Measurements from ENCODE around the gene LCAT. TPM values are rescaled to one million over a fixed set of nuclear protein-coding genes. Genes with fewer than 3 reads are reported as not detected.
"Not testable (repeated sequence)": the region's sequence is repeated elsewhere in the genome, so short reads cannot be mapped to it uniquely, and the experiment has no call there.

Gene LCAT
- total and polyA plus RNA-seq, 11 donors: 9.7 to 31.7 (median 18.2) TPM

DNA sequence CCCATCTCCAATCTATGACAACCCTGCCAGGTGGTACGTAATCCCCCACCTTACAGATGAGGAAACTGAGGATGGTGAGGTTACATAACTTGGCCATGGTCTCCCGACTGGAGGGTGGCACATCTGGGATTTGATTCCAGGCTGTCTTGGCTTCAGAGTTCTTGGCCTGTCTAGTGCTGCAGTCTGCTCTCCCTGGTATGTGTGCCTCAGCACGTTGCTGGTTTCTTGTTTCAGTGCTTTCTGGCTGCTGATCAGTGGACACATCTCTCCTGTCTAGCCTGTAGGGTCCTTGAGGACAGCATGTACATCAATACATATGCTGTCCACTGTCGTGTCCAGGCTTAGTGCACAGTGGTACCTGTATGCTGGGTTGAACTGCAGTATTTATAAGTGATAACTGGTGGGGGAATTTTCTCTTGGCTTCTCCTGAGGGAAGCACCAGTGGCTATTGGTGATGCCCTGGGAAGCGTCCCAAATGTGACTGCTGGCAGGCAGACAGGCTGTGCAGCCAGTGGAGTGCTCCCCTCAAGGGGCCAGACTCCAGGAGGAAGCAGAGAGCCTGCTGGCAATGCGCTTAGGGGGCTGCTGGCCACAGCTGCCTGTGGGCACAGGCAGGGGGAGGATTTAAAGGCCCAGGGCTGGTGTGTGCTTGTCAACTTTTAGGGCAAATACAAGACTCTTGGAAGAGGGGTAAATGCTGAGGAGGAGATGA is 26.6 kb downstream of the LCAT start:
- peak; percentile 63 to 85 (median 76) for DNase-seq
- no peaks in the 10 kb centered on the region for H3K9me3 ChIP-seq
- peak; percentile 79 to 89 (median 84) for ATAC-seq
- no peak overlapping the region for H3K4me3 ChIP-seq
- no peaks in the 10 kb centered on the region for H3K27me3 ChIP-seq
- H3K27ac ChIP-seq: peak overlapping the region in 11 of 12 donors; percentile 31 to 76 (median 64)
- intact Hi-C loops (cut with DNase I): loop anchor here in 1 of 10 donors (5.0 kb wide), 1 partner anchor 100 kb away; no protein-coding TSS in a partner anchor
- 40 to 45% (median 42%) methylated on average over 6 of the region's 6 CpGs for WGBS, 4 donors
- TF ChIP-seq, protein P1, sequence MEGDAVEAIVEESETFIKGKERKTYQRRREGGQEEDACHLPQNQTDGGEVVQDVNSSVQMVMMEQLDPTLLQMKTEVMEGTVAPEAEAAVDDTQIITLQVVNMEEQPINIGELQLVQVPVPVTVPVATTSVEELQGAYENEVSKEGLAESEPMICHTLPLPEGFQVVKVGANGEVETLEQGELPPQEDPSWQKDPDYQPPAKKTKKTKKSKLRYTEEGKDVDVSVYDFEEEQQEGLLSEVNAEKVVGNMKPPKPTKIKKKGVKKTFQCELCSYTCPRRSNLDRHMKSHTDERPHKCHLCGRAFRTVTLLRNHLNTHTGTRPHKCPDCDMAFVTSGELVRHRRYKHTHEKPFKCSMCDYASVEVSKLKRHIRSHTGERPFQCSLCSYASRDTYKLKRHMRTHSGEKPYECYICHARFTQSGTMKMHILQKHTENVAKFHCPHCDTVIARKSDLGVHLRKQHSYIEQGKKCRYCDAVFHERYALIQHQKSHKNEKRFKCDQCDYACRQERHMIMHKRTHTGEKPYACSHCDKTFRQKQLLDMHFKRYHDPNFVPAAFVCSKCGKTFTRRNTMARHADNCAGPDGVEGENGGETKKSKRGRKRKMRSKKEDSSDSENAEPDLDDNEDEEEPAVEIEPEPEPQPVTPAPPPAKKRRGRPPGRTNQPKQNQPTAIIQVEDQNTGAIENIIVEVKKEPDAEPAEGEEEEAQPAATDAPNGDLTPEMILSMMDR (IDR thresholded peaks at IDR 0.05): peak in 2 of 12 donors; percentile 25 to 26
- no peak for TF ChIP-seq POLR2A (IDR thresholded peaks at IDR 0.05)
- peaks cover 0 to 77% (median 49%) of the 10 kb centered on the region in 12 donors for H3K4me1 ChIP-seq
- peaks cover 0 to 32% (median 7%) of the 10 kb centered on the region in 9 donors for H3K36me3 ChIP-seq

- DNase-seq (peak in 1 of 5 donors; percentile 48), ATAC-seq (no peak)
- Histone ChIP-seq H3K27me3 (no peaks in the 10 kb centered on the region), H3K9me3 (no peaks in the 10 kb centered on the region), H3K4me3 (no peak overlapping the region), H3K4me1 (peaks cover 0 to 67% (median 41%) of the 10 kb centered on the region in 12 donors), H3K27ac (no peak overlapping the region), H3K36me3 (peaks cover 0 to 44% (median 19%) of the 10 kb centered on the region in 9 donors)
- TF ChIP-seq POLR2A (IDR thresholded peaks at IDR 0.05): no peak
- TF ChIP-seq, protein P1 (IDR thresholded peaks at IDR 0.05): no peak
- 59 to 74% (median 69%) methylated on average over 5 to 7 of the region's 7 CpGs for WGBS, 4 donors
- intact Hi-C loops (cut with DNase I): loop anchor here in 1 of 10 donors (5.0 kb wide), 1 partner anchor 99 kb away; no protein-coding TSS in a partner anchor
Measured at GRCh38 chr16:67915831-67916723, 27.8 kb downstream of the LCAT start.

GRCh38 chr16:67915496-67915769 is 28.5 kb downstream of the LCAT start:
- H3K36me3 ChIP-seq: peaks cover 0 to 51% (median 25%) of the 10 kb centered on the region in 9 donors
- H3K4me1 ChIP-seq: peaks cover 0 to 66% (median 41%) of the 10 kb centered on the region in 12 donors
- intact Hi-C loops (cut with DNase I): loop anchor here in 1 of 10 donors (5.0 kb wide), 1 partner anchor 98 kb away; no protein-coding TSS in a partner anchor
- DNase-seq, H3K9me3 ChIP-seq, ATAC-seq, H3K4me3 ChIP-seq, H3K27ac ChIP-seq, H3K27me3 ChIP-seq: not testable (repeated sequence)
- 40 to 71% (median 61%) methylated on average over 2 of the region's 2 CpGs for WGBS, 4 donors

DNA sequence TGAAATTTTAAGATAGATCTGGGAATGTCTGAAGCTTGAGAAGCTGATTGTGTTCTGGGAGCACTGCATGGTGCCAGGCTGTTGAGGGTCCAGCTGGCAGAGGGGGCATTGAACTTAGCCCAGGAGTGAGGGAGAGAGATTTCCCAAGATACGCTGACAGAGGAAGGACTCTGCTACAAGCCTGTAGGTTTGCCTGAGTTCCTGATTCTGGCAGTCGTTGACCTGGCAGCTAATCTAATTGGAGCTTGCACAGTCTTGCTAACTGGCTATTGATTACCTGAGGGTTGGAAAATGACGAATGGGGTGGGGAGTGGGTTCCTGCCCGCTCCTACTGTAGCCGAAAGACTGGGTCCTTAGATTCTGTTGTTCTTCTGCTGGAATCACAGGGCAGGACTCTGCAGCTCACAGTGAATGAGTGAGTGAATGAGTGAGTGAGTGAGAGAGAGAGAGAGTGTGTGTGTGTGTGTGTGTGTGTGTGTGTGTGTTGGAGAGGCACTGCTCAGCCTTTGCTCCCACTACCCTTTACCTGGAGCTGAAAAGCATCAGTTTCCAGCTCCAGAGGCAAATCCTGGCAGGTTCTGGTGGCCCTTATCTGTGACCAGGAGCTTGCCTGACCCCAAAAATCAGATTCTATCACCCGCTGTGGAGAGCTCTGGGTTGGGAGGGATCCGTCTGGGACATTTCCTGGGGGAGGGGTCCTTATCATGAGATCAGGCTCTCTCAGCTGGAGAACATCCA is 29.0 kb downstream of the LCAT start:
- no peak for TF ChIP-seq POLR2A (IDR thresholded peaks at IDR 0.05)
- TF ChIP-seq, protein P1 (IDR thresholded peaks at IDR 0.05): no peak
- peaks cover 0 to 61% (median 37%) of the 10 kb centered on the region in 12 donors for H3K4me1 ChIP-seq
- ATAC-seq: no peak
- WGBS, 4 donors: 73 to 79% (median 76%) methylated on average over 6 to 7 of the region's 7 CpGs
- intact Hi-C loops (cut with DNase I): loop anchor here in 1 of 10 donors (5.0 kb wide), 1 partner anchor 98 kb away; no protein-coding TSS in a partner anchor
- no peaks in the 10 kb centered on the region for H3K9me3 ChIP-seq
- H3K27ac ChIP-seq: no peak overlapping the region
- H3K27me3 ChIP-seq: no peaks in the 10 kb centered on the region
- DNase-seq: no peak
- no peak overlapping the region for H3K4me3 ChIP-seq
- H3K36me3 ChIP-seq: peaks cover 0 to 56% (median 29%) of the 10 kb centered on the region in 9 donors
